ENCODE results near the gene SH2B3.

GRCh38 chr12:111401167-111401605, 4.5 kb upstream of the SH2B3 start:
- TF ChIP-seq, protein P1, sequence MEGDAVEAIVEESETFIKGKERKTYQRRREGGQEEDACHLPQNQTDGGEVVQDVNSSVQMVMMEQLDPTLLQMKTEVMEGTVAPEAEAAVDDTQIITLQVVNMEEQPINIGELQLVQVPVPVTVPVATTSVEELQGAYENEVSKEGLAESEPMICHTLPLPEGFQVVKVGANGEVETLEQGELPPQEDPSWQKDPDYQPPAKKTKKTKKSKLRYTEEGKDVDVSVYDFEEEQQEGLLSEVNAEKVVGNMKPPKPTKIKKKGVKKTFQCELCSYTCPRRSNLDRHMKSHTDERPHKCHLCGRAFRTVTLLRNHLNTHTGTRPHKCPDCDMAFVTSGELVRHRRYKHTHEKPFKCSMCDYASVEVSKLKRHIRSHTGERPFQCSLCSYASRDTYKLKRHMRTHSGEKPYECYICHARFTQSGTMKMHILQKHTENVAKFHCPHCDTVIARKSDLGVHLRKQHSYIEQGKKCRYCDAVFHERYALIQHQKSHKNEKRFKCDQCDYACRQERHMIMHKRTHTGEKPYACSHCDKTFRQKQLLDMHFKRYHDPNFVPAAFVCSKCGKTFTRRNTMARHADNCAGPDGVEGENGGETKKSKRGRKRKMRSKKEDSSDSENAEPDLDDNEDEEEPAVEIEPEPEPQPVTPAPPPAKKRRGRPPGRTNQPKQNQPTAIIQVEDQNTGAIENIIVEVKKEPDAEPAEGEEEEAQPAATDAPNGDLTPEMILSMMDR (IDR thresholded peaks at IDR 0.05) = no peak
- TF ChIP-seq POLR2A (IDR thresholded peaks at IDR 0.05) = no peak

All from esophagus squamous epithelium (tissue), 4 donors.